ENCODE results near the gene PFKFB1. TPM values are rescaled to one million over a fixed set of nuclear protein-coding genes. Genes with fewer than 3 reads are reported as not detected.

Gene PFKFB1
- total RNA-seq, 1 experiment from 2014 or later: 0.81 TPM

GRCh38 chrX:54994668-54995351 is 822 bp upstream of the PFKFB1 start:
- CTCF ChIA-PET: no interaction called here
- no peak for TF ChIP-seq CEBPB (IDR thresholded peaks at IDR 0.05; ENCODE audit: low read depth)
- no peak for TF ChIP-seq RAD21 (IDR thresholded peaks at IDR 0.05; ENCODE audit: low read depth)
- no peak for TF ChIP-seq SRF (IDR thresholded peaks at IDR 0.05; ENCODE audit: low read depth)
- TF ChIP-seq ZNF274 (IDR thresholded peaks at IDR 0.05; ENCODE audit: low read depth, low read length): no peak
- TF ChIP-seq ZFX (IDR thresholded peaks at IDR 0.05): no peak
- no peak for TF ChIP-seq SP1 (IDR thresholded peaks at IDR 0.05; ENCODE audit: low read depth)
- TF ChIP-seq EZH2phosphoT487 (IDR thresholded peaks at IDR 0.05; ENCODE audit: borderline replicate concordance): no peak
- no peak for TF ChIP-seq MAX (IDR thresholded peaks at IDR 0.05)
- no peak for TF ChIP-seq ZBTB33 (IDR thresholded peaks at IDR 0.05; ENCODE audit: extremely low read depth, insufficient replicate concordance, low read length)
- TF ChIP-seq FOSL1 (IDR thresholded peaks at IDR 0.05; ENCODE audit: low read depth): no peak
- no peak for TF ChIP-seq YY1 (IDR thresholded peaks at IDR 0.05; ENCODE audit: extremely low read depth, insufficient replicate concordance, low read depth, low read length)
- RAD21 ChIA-PET (ENCODE audit: low non-redundant PET in 1 of 2, low total read pairs in 2 of 2, uncharacterized antibody in 2 of 2, unreplicated experiment in 2 of 2): no interaction called here
- no peak overlapping the region for H3K9ac ChIP-seq (ENCODE audit: low read length)
- no peaks in the 10 kb centered on the region for H3K9me3 ChIP-seq (ENCODE audit: control insufficient read depth in 1 of 2, insufficient read depth in 1 of 2, low read depth in 1 of 2, low read length in 2 of 2)
- H2AFZ ChIP-seq (ENCODE audit: low read depth, low read length, poor library complexity, severe bottlenecking): no peak overlapping the region
- intact Hi-C loops (cut with micrococcal nuclease): no loop called here
- BruUV-seq (replicated peaks): no TSS peak
- POLR2A ChIA-PET: no interaction called here
- no peak overlapping the region for H3K27ac ChIP-seq (ENCODE audit: low read depth, low read length)
- peaks cover 0 to 6% of the 10 kb centered on the region in 2 experiments; a peak in 1 of 4 replicates for H3K4me1 ChIP-seq (ENCODE audit: control insufficient read depth in 1 of 2, insufficient read depth in 2 of 2, low read length in 2 of 2)
- ATAC-seq (no peak), DNase-seq (ENCODE audit: low read depth, low spot score) (no peak)
- no peaks in the 10 kb centered on the region for H3K27me3 ChIP-seq (ENCODE audit: insufficient read depth, low read length)
- H3K4me2 ChIP-seq (ENCODE audit: low read length): no peak overlapping the region
- no peaks in the 10 kb centered on the region for H3K79me2 ChIP-seq (ENCODE audit: insufficient read depth, low read length)
- H3K9me2 ChIP-seq (ENCODE audit: insufficient read depth): no peaks in the 10 kb centered on the region
- no peaks in the 10 kb centered on the region for H3K36me3 ChIP-seq (ENCODE audit: control insufficient read depth in 1 of 2, insufficient read depth in 2 of 2, low read length in 2 of 2)
- H4K20me1 ChIP-seq (ENCODE audit: insufficient read depth): no peaks in the 10 kb centered on the region
- H3K4me3 ChIP-seq (replicated peaks in 1 of 2; ENCODE audit: low read depth in 1 of 2, low read length in 2 of 2): no peak overlapping the region

Measured in HCT116 (cell line).